GM21717 (cell line): ENCODE data around the gene GAS2L2.
"Not testable (repeated sequence)": the region's sequence is repeated elsewhere in the genome, so short reads cannot be mapped to it uniquely, and the experiment has no call there.

Experiments
- ATAC-seq: cut with Tn5 transposase; IDR thresholded peaks from one replicate; pipeline ENCODE4 v1.9.1; 2021; ENCODE audit warnings: mild to moderate bottlenecking, moderate library complexity; ENCODE audit not compliant: unreplicated experiment

GAS2L2 gene

DNA sequence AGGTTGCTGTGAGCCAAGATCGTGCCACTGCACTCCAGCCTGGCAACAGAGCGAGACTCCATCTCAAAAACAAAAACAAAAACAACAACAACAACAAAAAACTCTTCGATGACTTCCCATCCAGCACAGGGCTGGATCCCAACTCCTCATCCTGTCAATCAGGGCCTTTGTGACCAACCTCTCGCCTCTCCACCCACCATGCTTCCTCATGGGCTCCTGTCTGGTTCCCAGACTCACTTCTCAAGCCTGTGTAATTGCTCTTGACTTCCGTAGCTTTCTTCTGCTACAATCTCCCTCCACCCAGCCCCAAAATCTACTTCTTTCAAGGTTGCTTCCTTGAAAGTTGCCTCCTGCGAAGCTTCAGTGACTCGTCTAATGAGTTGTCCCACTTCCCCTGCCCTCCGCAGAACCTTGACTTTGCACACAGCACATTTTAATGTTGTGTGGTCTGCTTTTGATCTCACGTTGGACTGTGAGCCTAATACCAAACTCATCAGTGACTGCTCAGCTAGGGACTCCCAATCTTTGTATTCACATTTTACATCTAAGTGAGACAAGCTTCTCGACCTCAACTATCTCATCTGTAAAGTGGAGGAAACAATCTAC lies 22.5 kb downstream of the GAS2L2 start:
- no peak for ATAC-seq

DNA sequence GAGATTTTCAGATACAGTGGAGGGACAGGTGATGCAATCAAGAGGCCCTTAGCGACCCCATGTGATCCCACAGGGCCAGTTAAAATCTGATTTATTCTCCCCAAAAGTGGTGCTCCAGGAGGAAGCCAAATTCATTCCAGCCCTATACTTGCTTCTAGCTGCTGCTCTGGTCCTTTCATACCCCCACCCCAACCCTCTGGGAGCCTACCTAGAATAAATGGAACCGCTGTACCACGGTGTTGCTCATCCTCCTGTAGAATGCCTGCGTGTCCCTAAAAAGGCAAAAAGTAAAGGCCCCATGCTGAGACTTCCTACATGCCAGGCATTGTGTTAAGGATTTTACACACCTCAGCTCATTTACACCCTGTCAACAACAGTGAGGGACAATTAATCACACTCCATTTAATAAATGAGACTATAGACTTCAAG lies 23.6 kb downstream of the GAS2L2 start:
- no peak for ATAC-seq

DNA sequence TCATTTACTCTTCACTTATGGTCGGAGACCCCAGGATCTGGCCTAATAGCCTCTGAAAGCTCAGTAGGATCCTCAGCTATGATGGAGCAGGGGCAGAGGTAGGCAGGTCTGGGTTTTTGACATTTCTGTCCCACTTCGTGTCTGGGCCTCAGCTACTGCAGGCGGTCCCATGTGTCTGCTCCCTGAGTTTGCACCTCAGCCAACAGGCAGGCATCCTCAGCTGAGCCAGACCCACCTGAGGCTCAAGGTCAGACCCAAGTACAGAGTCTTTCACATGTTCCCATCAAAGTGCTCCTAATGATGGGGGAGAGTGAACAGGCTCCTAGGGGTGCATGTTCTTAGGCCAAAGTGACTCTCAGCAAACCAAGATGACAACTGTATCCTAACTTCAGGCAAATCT lies 24.5 kb downstream of the GAS2L2 start:
- no peak for ATAC-seq

- ATAC-seq = no peak
Observed at GRCh38 chr17:35727635-35728034, 25.4 kb downstream of the GAS2L2 start.

DNA sequence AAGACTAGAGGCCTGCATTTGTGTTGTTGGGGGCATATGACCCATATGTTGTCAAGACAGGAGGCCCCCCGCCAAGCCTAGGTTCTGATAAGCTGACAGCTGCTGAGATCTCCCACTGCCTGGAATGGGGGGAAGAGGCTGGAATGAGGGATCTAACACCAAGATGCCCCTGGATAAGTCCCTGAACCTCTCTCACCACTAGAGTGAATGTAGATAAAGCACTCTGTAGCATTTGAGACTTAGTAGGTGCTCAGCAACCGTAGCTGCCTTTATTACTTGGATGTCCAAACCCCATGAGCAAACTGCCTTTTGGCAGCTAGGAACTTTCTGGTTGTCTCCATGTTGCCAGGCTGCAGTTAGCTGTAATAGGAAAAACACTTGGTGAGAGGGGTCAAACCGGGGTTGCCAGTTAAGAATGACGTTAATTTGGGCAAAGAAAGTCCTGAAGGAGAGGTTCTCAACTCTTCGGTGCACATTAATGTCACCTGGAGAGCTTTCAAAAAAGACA lies 26.0 kb downstream of the GAS2L2 start:
- ATAC-seq = no peak

GRCh38 chr17:35726127-35726952 lies 26.7 kb downstream of the GAS2L2 start:
- ATAC-seq = no peak

DNA sequence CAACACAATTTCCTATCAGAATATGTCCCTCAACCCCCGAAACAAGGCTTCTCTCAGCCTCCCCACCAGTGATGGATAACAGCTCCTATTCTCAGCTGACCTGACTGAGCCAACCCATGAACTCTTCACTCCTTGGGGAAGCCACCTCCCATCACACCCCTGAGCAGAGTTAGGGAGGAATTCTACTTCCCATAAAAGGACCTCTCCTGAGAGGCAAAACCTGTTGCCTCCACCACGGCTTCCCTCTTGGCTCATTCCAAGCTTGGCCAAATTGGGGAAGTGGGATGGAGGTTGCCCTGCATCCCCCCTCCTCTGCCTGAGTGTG lies 27.3 kb downstream of the GAS2L2 start:
- ATAC-seq = no peak

DNA sequence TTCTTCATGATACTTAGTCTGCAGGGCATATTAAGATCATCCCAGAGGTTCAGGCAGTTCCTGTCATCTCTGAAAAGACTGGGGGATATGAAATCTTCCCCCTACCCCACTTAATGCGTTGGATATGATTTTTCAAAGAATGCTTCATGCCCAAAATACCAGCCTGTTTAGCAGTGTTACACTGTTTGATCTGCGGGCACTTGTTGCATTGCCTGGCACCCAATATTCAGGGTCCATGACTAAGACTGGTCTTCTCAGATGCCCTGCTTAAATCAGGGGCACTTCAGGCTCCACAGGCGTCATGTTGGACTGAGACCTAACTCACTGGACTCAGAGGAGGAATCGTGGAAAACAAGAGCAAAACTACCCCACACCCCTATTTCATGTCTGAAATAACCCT lies 28.0 kb downstream of the GAS2L2 start:
- ATAC-seq = no peak

GRCh38 chr17:35723735-35724134 lies 29.3 kb downstream of the GAS2L2 start:
- no peak for ATAC-seq

- ATAC-seq = no peak
Observed at GRCh38 chr17:35717475-35717874, 35.6 kb downstream of the GAS2L2 start.

DNA sequence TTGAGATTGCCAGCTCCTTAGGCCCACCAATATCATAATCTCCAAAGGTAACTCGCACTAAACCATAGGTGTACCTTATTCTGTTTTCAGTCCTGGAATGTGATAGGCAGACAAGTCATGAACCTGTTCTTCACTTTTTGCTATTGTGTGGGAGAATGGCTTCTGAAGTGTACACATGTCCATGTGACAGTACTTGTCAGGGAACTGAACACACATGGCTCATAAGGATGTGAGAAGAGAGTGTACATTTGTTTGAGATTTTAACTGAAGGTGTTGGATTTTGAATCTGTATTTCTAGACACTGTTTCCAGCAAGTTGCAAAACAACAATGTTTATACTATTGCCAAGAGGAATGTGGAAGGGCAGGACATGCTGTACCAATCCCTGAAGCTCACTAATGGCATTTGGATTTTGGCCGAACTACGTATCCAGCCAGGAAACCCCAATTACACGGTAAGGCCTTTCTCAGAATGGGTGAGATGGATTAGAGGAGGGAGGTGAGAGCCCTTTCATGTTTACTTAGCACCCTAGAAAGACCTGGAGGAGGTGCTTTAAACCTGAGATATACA lies 36.1 kb downstream of the GAS2L2 start:
- no peak for ATAC-seq

DNA sequence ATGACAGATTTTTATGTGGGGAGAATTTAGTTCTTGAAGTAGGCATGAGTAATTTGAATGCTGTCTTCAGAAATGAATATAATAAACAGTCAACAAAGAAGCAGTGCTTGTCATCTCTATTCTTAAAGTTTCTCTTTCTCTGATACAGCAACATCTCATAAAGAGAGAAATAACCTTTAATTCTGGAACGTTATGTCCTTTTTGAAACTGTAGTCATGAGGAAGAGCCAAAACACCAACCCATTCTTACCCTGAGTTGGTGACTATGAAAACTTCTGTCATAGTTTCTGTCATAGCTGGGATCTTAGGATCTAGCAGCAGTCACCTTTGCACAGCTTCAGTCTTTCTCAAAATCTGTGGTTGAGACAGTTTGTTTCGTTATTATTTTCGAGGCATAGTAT lies 36.9 kb downstream of the GAS2L2 start:
- no peak for ATAC-seq

GRCh38 chr17:35715416-35715815 lies 37.6 kb downstream of the GAS2L2 start:
- ATAC-seq = no peak

DNA sequence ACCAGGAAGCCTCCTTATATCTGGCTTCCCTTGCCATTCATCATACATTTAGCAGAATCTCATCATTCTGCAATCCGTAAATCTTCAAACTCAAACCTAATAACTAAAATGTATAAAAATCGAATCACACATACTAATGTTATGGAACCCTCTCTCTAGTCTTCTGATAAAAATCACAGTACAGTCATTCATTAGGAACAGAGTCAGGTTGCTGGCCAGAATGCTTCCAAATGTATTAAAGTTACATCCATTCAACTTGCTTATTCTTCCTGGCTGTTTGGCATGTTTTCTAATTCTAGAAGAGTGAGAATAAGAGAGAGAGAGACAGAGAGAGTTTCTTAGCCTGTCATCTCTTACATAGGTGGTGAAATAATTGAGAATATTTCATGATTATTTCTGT lies 38.1 kb downstream of the GAS2L2 start:
- no peak for ATAC-seq

DNA sequence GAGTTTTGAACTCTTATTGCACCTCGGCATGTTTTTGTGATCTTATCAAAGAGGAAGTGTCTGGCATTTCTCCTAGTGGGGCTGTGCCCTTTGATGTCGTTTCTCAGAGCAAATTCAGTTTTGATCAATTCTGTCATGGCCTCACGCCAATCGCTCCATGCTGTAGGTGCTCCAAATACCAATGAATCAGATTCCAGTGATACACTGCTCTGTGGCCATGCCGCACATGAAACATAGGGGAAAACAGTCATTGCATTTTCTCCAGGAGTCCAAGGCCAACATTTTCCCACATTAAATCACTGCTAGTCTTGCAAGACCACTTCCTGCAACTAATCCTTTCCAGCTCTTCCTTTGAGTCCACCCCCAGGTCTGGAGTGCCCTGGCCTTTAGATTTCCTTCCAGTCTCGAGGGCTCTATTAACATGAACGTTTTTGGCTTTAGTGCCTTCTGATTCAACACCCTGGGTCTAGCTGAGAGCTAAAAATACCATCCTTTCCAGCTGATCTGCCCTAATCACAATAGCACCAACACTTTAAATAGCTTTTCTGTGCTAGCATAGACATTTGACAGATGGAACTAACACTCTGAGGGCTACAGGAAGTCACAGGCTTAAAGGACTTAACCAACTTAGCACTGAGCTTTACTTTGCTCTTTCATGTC lies 39.8 kb downstream of the GAS2L2 start:
- no peak for ATAC-seq

- ATAC-seq = no peak
Observed at GRCh38 chr17:35710950-35711349, 42.1 kb downstream of the GAS2L2 start.

- no peak for ATAC-seq
Observed at GRCh38 chr17:35709874-35710273, 43.2 kb downstream of the GAS2L2 start.

GRCh38 chr17:35708951-35709350 lies 44.1 kb downstream of the GAS2L2 start:
- no peak for ATAC-seq

GRCh38 chr17:35708149-35708548 lies 44.9 kb downstream of the GAS2L2 start:
- no peak for ATAC-seq

- ATAC-seq = no peak
Observed at GRCh38 chr17:35705705-35706104, 47.3 kb downstream of the GAS2L2 start.

DNA sequence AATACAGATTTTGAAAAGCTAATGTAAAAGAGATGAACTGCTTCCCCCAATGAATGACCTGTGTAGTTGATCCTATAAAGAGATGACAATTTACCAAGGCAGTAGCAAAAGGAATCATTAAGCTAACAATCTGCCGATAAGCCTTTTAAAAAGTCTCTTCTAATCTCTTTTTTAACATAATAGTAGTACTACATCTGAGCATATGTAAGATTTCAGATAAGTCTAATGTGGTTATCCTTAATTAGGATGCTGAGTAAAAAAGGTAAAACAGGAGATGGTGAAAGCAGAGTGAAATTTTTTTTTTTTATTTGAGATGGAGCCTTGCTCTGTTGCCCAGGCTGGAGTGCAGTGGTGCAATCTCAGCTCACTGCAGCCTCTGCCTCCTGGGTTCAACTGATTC lies 47.8 kb downstream of the GAS2L2 start:
- no peak for ATAC-seq

- not testable (repeated sequence) for ATAC-seq
Observed at GRCh38 chr17:35703308-35703707, 49.7 kb downstream of the GAS2L2 start.
